OCI-LY3 (cell line): ENCODE data around the gene CCSER1.

Experiments used
- H2AFZ ChIP-seq: fragments of 200-600, 300-600 bp; shearing (Covaris generic); 2 replicates; pipeline ENCODE4 v1.6.0; 2014; ENCODE audit warnings: antibody characterized with exemption, low read depth, low read length
- H3K27ac ChIP-seq: fragments of 200-600, 300-600 bp; sonication (generic); 2 replicates; pipeline ENCODE4 v1.5.1; 2014; ENCODE audit warnings: mild to moderate bottlenecking, low read length, moderate library complexity, mixed read lengths
- H3K27me3 ChIP-seq: fragments of 200-600, 300-600 bp; sonication (generic); 2 replicates; pipeline ENCODE4 v1.6.1; 2014; ENCODE audit warnings: low read depth, low read length, mixed read lengths
- H3K36me3 ChIP-seq: fragments of 200-600, 300-600 bp; sonication (generic); replicated peaks from 2 replicates; pipeline ENCODE3; 2014; ENCODE audit warnings: low read depth, low read length, mixed read lengths
- H3K4me1 ChIP-seq: fragments of 300-600, 200-600 bp; sonication (generic); 2 replicates; pipeline ENCODE4 v1.6.1; 2014; ENCODE audit warnings: low read length, mixed read lengths
- H3K4me2 ChIP-seq: fragments of 200-600, 300-600 bp; sonication (generic); 2 replicates; pipeline ENCODE4 v1.6.1; 2014; ENCODE audit warnings: low read length, mixed read lengths
- H3K4me3 ChIP-seq: fragments of 300-600, 200-600 bp; sonication (generic); 2 replicates; pipeline ENCODE4 v1.5.1; 2014; ENCODE audit warnings: antibody characterized with exemption, mild to moderate bottlenecking, low read length, moderate library complexity
- H3K79me2 ChIP-seq: fragments of 300-600, 200-600 bp; shearing (Covaris generic); 2 replicates; pipeline ENCODE4 v1.6.1; 2014; ENCODE audit warnings: mild to moderate bottlenecking, low read length, mixed read lengths
- H3K9ac ChIP-seq: fragments of 300-600, 200-600 bp; shearing (Covaris generic); 2 replicates; pipeline ENCODE4 v1.6.0; 2014; ENCODE audit warnings: mild to moderate bottlenecking, low read length, moderate library complexity
- H3K9me3 ChIP-seq: fragments of 200-600, 300-600 bp; shearing (Covaris generic); 2 replicates; pipeline ENCODE4 v1.6.1; 2014; ENCODE audit warnings: low read length, mixed read lengths; ENCODE audit not compliant: insufficient read depth
- H4K20me1 ChIP-seq: fragments of 200-600, 300-600 bp; sonication (generic); 2 replicates; pipeline ENCODE4 v1.6.1; 2016; ENCODE audit warnings: low read length, mixed read lengths; ENCODE audit not compliant: insufficient read depth
- CTCF ChIP-seq: fragments of 200-600, 300-600 bp; sonication (generic); IDR thresholded peaks from 2 replicates; pipeline ENCODE4 v1.5.1; 2014; ENCODE audit warnings: antibody characterized with exemption, low read length, low read depth
- EZH2phosphoT487 ChIP-seq: fragments of 200-600 bp; shearing (Covaris generic); IDR thresholded peaks from 2 replicates; pipeline ENCODE4 v1.6.1; 2018; ENCODE audit warnings: antibody characterized with exemption, mixed run types, low read depth

Gene CCSER1

GRCh38 chr4:91028228-91028627, 901.0 kb downstream of the CCSER1 start:
- Histone ChIP-seq H3K27ac (no peak overlapping the region), H3K9me3 (no peaks in the 10 kb centered on the region), H3K9ac (no peak overlapping the region), H4K20me1 (no peaks in the 10 kb centered on the region), H3K36me3 (no peaks in the 10 kb centered on the region), H3K27me3 (no peaks in the 10 kb centered on the region), H3K4me3 (no peak overlapping the region), H3K79me2 (no peaks in the 10 kb centered on the region), H2AFZ (no peak overlapping the region), H3K4me2 (no peak overlapping the region), H3K4me1 (0 out of 2 replicates have a peak, but pooled peaks cover 4% of the 10 kb centered on the region)
- no peak for TF ChIP-seq CTCF
- no peak for TF ChIP-seq EZH2phosphoT487

GRCh38 chr4:91031761-91032160, 904.6 kb downstream of the CCSER1 start:
- Histone ChIP-seq H3K9ac (no peak overlapping the region), H3K4me2 (no peak overlapping the region), H2AFZ (no peak overlapping the region), H3K27ac (no peak overlapping the region), H3K4me3 (no peak overlapping the region), H3K9me3 (no peaks in the 10 kb centered on the region), H4K20me1 (no peaks in the 10 kb centered on the region), H3K79me2 (no peaks in the 10 kb centered on the region), H3K27me3 (no peaks in the 10 kb centered on the region), H3K36me3 (no peaks in the 10 kb centered on the region), H3K4me1 (no peaks in the 10 kb centered on the region)
- TF ChIP-seq CTCF, result no peak
- no peak for TF ChIP-seq EZH2phosphoT487

GRCh38 chr4:91032725-91033445, 905.7 kb downstream of the CCSER1 start:
- no peak overlapping the region for H3K9ac ChIP-seq
- no peaks in the 10 kb centered on the region for H3K36me3 ChIP-seq
- no peak for TF ChIP-seq CTCF
- TF ChIP-seq EZH2phosphoT487, result no peak
- no peak overlapping the region for H3K27ac ChIP-seq
- no peaks in the 10 kb centered on the region for H3K4me1 ChIP-seq
- no peaks in the 10 kb centered on the region for H3K9me3 ChIP-seq
- H3K79me2 ChIP-seq, result no peaks in the 10 kb centered on the region
- no peaks in the 10 kb centered on the region for H4K20me1 ChIP-seq
- no peak overlapping the region for H2AFZ ChIP-seq
- H3K4me3 ChIP-seq, result no peak overlapping the region
- H3K27me3 ChIP-seq, result no peaks in the 10 kb centered on the region
- H3K4me2 ChIP-seq, result no peak overlapping the region

GRCh38 chr4:91035276-91035675, 908.1 kb downstream of the CCSER1 start:
- Histone ChIP-seq H3K79me2 (no peaks in the 10 kb centered on the region), H2AFZ (no peak overlapping the region), H3K4me3 (no peak overlapping the region), H3K4me2 (no peak overlapping the region), H3K9ac (no peak overlapping the region), H4K20me1 (no peaks in the 10 kb centered on the region), H3K4me1 (no peaks in the 10 kb centered on the region), H3K27me3 (no peaks in the 10 kb centered on the region), H3K36me3 (no peaks in the 10 kb centered on the region), H3K27ac (no peak overlapping the region), H3K9me3 (no peaks in the 10 kb centered on the region)
- TF ChIP-seq CTCF (no peak), EZH2phosphoT487 (no peak)
